Neural cell (in vitro differentiated cells): ENCODE measurements around the gene ARTN.

Experiments
- CTCF ChIP-seq: fragments of 450-650 bp; IDR thresholded peaks from 2 replicates; pipeline ENCODE4 v1.5.1; 2014; ENCODE audit warnings: antibody characterized with exemption, mild to moderate bottlenecking, moderate library complexity; ENCODE audit not compliant: poor library complexity, severe bottlenecking
- EP300 ChIP-seq: fragments of 450-650 bp; conservative IDR thresholded peaks from 2 replicates; pipeline ENCODE4 v1.6.1; 2014; ENCODE audit warnings: antibody characterized with exemption, mild to moderate bottlenecking, moderate library complexity; ENCODE audit not compliant: poor library complexity, severe bottlenecking
- EZH2 ChIP-seq: fragments of 200-600, 300-800 bp; shearing (Covaris generic), sonication (generic); IDR thresholded peaks from 2 replicates; pipeline ENCODE4 v1.6.1; 2014; ENCODE audit warnings: antibody characterized with exemption, low read length, borderline replicate concordance, mild to moderate bottlenecking; ENCODE audit not compliant: insufficient read depth, poor library complexity, severe bottlenecking
- MXI1 ChIP-seq: fragments of 450-650 bp; conservative IDR thresholded peaks from 2 replicates; pipeline ENCODE4 v1.6.1; 2014; ENCODE audit warnings: antibody characterized with exemption, mild to moderate bottlenecking; ENCODE audit not compliant: poor library complexity, severe bottlenecking
- RAD21 ChIP-seq: fragments of 450-650 bp; conservative IDR thresholded peaks from 2 replicates; pipeline ENCODE4 v1.6.1; 2014; ENCODE audit warnings: antibody characterized with exemption, mild to moderate bottlenecking, moderate library complexity
- REST ChIP-seq: IDR thresholded peaks from 2 replicates; pipeline ENCODE4 v1.6.1; 2012; ENCODE audit warnings: borderline replicate concordance
- SMC3 ChIP-seq: fragments of 450-650 bp; conservative IDR thresholded peaks from 2 replicates; pipeline ENCODE4 v1.6.1; 2014; ENCODE audit warnings: antibody characterized with exemption, mild to moderate bottlenecking, moderate library complexity; ENCODE audit not compliant: poor library complexity
- TAF1 ChIP-seq: IDR thresholded peaks from 2 replicates; pipeline ENCODE4 v1.6.1; 2012; ENCODE audit warnings: low read depth

- TF ChIP-seq TAF1: no peak
- TF ChIP-seq CTCF: no peak
- TF ChIP-seq EZH2: no peak
- no peak for TF ChIP-seq MXI1
- TF ChIP-seq RAD21: no peak
- no peak for TF ChIP-seq REST
- TF ChIP-seq EP300: no peak
- TF ChIP-seq SMC3: no peak
Measured at GRCh38 chr1:43983253-43983899, 49.8 kb downstream of the ARTN start.
